Measurements from ENCODE around the gene PDE6D. TPM values are rescaled to one million over a fixed set of nuclear protein-coding genes. Genes with fewer than 3 reads are reported as not detected.

PDE6D gene
- total and polyA plus RNA-seq, 2 of the 13 experiments (the other 11 are each of a cell fraction or from before 2014, with no cell fraction given) = 14.1 to 23.2 TPM

DNA sequence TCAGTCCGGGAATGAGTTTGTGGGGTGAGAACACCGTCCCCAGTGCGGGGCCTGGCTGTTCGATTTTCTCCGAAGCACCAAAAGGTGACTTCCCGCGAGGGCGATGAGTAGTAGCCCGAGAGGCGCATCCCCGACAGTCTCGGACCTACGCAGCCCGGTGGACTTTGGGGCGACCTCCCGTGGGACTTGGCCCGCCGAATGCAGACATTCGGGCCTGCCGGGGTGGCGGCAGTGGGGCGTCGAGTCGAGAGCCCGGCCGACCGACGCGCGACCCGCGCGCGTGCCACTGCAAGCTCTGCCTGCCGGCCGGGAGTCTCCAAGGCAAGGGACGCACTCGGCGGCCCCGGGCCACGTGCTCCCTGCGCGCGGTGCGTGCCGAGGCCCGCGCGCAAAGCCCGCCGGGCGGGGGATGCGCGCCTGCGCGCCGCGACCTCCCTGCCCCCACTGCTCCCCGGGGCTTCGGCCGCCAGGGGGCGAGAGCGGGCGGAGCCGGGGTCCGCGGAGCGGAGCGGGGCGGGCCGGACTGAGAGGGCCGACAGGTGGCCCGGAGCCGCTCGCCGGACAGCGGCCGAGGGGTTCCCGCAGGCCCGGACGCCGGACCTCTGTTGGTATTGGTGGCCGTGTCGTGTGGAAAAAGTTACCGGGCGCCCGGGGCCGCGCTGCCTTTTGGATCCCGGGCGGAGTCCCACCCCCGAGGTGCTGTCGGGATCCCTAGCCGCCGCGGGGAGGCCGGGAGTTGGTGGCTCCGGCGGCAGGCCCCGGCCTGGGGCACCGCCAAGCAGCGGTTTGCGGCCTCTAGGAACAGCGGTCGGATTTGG is 70.9 kb downstream of the PDE6D start (continued):
- TF ChIP-seq ZNF616 (CRISPR knock-in tag; IDR thresholded peaks at IDR 0.05; ENCODE audit: low read depth) (peak; percentile 99), ZNF343 (CRISPR knock-in tag; IDR thresholded peaks at IDR 0.05) (peak; percentile 98), ZBTB8A (CRISPR knock-in tag; IDR thresholded peaks at IDR 0.05; ENCODE audit: borderline replicate concordance, low read depth) (peak; percentile 97), FOXC1 (CRISPR knock-in tag; IDR thresholded peaks at IDR 0.05; ENCODE audit: borderline replicate concordance) (peak; percentile 100), ZNF530 (CRISPR knock-in tag; IDR thresholded peaks at IDR 0.05; ENCODE audit: low read depth) (peak; percentile 92; the same call in 1 of the 2 replicates), ZBTB20 (CRISPR knock-in tag; IDR thresholded peaks at IDR 0.05; ENCODE audit: borderline replicate concordance, low read depth) (peak; percentile 47; the same call in 1 of the 2 replicates), ZNF282 (IDR thresholded peaks at IDR 0.05; ENCODE audit: partially characterized antibody) (no peak), RBAK (CRISPR knock-in tag; IDR thresholded peaks at IDR 0.05) (no peak), GATA4 (IDR thresholded peaks at IDR 0.05; ENCODE audit: borderline replicate concordance, low read depth) (no peak), ZNF296 (CRISPR knock-in tag; conservative IDR thresholded peaks at IDR 0.05) (peak; percentile 82; the same call in 1 of the 2 replicates), TAF15 (IDR thresholded peaks at IDR 0.05; ENCODE audit: low read depth, low read length, poor library complexity, severe bottlenecking) (no peak), ZNF7 (CRISPR knock-in tag; IDR thresholded peaks at IDR 0.05) (0 out of 2 replicates have a peak, but pooled peaks have one; percentile 24), TBX3 (IDR thresholded peaks at IDR 0.05; ENCODE audit: borderline replicate concordance) (no peak), ZKSCAN5 (CRISPR knock-in tag; IDR thresholded peaks at IDR 0.05) (no peak), IRF2 (CRISPR knock-in tag; IDR thresholded peaks at IDR 0.05) (peak; percentile 75; the same call in 1 of the 2 replicates), HNF4A (CRISPR knock-in tag; IDR thresholded peaks at IDR 0.05) (peak; percentile 21), ZNF776 (CRISPR knock-in tag; IDR thresholded peaks at IDR 0.05) (peak; percentile 100), ZNF674 (CRISPR knock-in tag; IDR thresholded peaks at IDR 0.05; ENCODE audit: low read depth) (peak; percentile 100), KAT8 (CRISPR knock-in tag; IDR thresholded peaks at IDR 0.05) (peak; percentile 71), SAFB2 (CRISPR knock-in tag; IDR thresholded peaks at IDR 0.05; ENCODE audit: borderline replicate concordance, low read depth) (peak; percentile 100), ZNF468 (CRISPR knock-in tag; IDR thresholded peaks at IDR 0.05) (peak; percentile 97), GTF3A (CRISPR knock-in tag; conservative IDR thresholded peaks at IDR 0.05) (peak; percentile 95), ZNF816 (CRISPR knock-in tag; IDR thresholded peaks at IDR 0.05; ENCODE audit: borderline replicate concordance) (peak; percentile 100), PHF20 (CRISPR knock-in tag; IDR thresholded peaks at IDR 0.05) (peak; percentile 69), ZNF777 (CRISPR knock-in tag; IDR thresholded peaks at IDR 0.05) (peak; percentile 96)
- TF ChIP-seq, protein P1, sequence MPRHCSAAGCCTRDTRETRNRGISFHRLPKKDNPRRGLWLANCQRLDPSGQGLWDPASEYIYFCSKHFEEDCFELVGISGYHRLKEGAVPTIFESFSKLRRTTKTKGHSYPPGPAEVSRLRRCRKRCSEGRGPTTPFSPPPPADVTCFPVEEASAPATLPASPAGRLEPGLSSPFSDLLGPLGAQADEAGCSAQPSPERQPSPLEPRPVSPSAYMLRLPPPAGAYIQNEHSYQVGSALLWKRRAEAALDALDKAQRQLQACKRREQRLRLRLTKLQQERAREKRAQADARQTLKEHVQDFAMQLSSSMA (CRISPR knock-in tag; IDR thresholded peaks at IDR 0.05) = peak; percentile 99
- TF ChIP-seq, protein P2, sequence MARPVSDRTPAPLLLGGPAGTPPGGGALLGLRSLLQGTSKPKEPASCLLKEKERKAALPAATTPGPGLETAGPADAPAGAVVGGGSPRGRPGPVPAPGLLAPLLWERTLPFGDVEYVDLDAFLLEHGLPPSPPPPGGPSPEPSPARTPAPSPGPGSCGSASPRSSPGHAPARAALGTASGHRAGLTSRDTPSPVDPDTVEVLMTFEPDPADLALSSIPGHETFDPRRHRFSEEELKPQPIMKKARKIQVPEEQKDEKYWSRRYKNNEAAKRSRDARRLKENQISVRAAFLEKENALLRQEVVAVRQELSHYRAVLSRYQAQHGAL (CRISPR knock-in tag; IDR thresholded peaks at IDR 0.05; ENCODE audit: not compliant biosample characterization) = peak; percentile 99
- TF ChIP-seq, protein P3, sequence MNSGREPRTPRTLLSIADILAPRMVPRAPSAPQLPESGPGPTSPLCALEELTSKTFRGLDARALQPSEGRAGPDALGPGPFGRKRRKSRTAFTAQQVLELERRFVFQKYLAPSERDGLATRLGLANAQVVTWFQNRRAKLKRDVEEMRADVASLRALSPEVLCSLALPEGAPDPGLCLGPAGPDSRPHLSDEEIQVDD (CRISPR knock-in tag; IDR thresholded peaks at IDR 0.05; ENCODE audit: borderline replicate concordance) = peak; percentile 100
- TF ChIP-seq, protein P4, sequence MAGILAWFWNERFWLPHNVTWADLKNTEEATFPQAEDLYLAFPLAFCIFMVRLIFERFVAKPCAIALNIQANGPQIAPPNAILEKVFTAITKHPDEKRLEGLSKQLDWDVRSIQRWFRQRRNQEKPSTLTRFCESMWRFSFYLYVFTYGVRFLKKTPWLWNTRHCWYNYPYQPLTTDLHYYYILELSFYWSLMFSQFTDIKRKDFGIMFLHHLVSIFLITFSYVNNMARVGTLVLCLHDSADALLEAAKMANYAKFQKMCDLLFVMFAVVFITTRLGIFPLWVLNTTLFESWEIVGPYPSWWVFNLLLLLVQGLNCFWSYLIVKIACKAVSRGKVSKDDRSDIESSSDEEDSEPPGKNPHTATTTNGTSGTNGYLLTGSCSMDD (CRISPR knock-in tag; IDR thresholded peaks at IDR 0.05) = peak; percentile 98
